Prostate gland (tissue), 2 donors: ENCODE data around the gene SLC47A1. TPM values are rescaled to one million over a fixed set of nuclear protein-coding genes. Genes with fewer than 3 reads are reported as not detected.

Experiments
- DNase-seq: peaks from one replicate; pipeline ENCODE4 v3.0.0-alpha.2; 2019; ENCODE audit warnings: low spot score
- H3K27ac ChIP-seq, 2 donors: fragments of 200-600 bp; sonication (generic); 2 replicates each; pipeline ENCODE4 v1.5.1; 2017 to 2019
- H3K27me3 ChIP-seq: fragments of 200-600 bp; sonication (generic); replicated peaks from 2 replicates; pipeline ENCODE4 v1.5.1; 2019; ENCODE audit not compliant: insufficient read depth
- H3K36me3 ChIP-seq, 2 donors: fragments of 200-600 bp; sonication (generic); 1 replicate in 1 of 2; 2 replicates in 1 of 2; pipeline versions ENCODE4 v1.5.1 to v1.8.1; 2017 to 2019
- H3K4me1 ChIP-seq: fragments of 200-600 bp; sonication (generic); replicated peaks from 2 replicates; pipeline ENCODE4 v1.5.1; 2019
- H3K4me3 ChIP-seq, 2 donors: fragments of 200-600 bp; sonication (generic); 2 replicates each; pipeline ENCODE4 v1.5.1; 2017 to 2019
- H3K9me3 ChIP-seq: fragments of 200-600 bp; sonication (generic); 2 replicates; pipeline ENCODE4 v1.5.1; 2017
- POLR2A ChIP-seq: fragments of 450-650 bp; IDR thresholded peaks from one replicate; pipeline ENCODE4 v1.6.1; 2016; ENCODE audit warnings: antibody characterized with exemption, mild to moderate bottlenecking
- POLR2AphosphoS5 ChIP-seq: sonication (generic); formaldehyde crosslinking; IDR thresholded peaks from one replicate; pipeline ENCODE4 v1.6.1; 2017; ENCODE audit warnings: antibody characterized with exemption
- WGBS: methylation state at CpG from one replicate; pipeline ENCODE4 v1.1.5; 2018; 5-methylcytosine and 5-hydroxymethylcytosine counted together
- intact Hi-C: fragments of 100-400 bp; cut with DNase I; formaldehyde crosslinking; loops from one replicate; pipeline ENCODE4 v1.14.2; 2022
- total RNA-seq, 2 donors: library from RNA; depleted of rRNA; stranded (reverse); fragments of >200 nt; gene quantifications; one replicate each; pipeline ENCODE4 v1.1.0, GENCODE V29; 2016
- TF ChIP-seq, protein P1 (sequence below), 4 experiments: fragments of 200-600 bp in 2 of 4; fragments of 450-650 bp in 2 of 4; sonication (generic) in 2 of 4; IDR thresholded peaks; 1 replicate in 3 of 4; 2 replicates in 1 of 4; pipeline ENCODE4 v1.5.1; 2016 to 2019; ENCODE audit warnings: antibody characterized with exemption in 4 of 4, mild to moderate bottlenecking in 2 of 4, moderate library complexity in 2 of 4

The SLC47A1 gene
- total RNA-seq, 2 donors from 2014 or later, result 4.5 to 20.0 TPM

DNA sequence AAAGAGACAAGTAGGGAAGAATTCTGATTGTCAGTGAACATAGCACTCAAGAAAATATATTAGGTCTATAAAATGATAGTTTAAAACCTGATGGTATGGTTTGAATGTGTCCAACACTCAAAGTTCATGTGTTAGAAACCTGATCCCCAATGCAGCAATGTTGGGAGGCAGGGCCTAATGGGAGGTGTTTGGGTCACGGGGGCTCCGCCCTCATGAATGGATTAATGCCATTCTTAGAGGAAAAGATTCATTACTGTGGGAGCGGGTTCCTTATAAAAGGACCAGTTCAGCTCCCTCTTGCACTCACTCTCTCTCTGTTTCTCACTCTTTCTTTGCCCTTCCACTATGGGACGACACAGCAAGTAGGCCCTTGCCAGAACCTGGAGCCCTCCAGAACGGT, 41.5 kb upstream of the SLC47A1 start:
- intact Hi-C loops, result no loop called here
- no peak for DNase-seq
- TF ChIP-seq POLR2AphosphoS5 (no peak), POLR2A (no peak)
- TF ChIP-seq, protein P1, sequence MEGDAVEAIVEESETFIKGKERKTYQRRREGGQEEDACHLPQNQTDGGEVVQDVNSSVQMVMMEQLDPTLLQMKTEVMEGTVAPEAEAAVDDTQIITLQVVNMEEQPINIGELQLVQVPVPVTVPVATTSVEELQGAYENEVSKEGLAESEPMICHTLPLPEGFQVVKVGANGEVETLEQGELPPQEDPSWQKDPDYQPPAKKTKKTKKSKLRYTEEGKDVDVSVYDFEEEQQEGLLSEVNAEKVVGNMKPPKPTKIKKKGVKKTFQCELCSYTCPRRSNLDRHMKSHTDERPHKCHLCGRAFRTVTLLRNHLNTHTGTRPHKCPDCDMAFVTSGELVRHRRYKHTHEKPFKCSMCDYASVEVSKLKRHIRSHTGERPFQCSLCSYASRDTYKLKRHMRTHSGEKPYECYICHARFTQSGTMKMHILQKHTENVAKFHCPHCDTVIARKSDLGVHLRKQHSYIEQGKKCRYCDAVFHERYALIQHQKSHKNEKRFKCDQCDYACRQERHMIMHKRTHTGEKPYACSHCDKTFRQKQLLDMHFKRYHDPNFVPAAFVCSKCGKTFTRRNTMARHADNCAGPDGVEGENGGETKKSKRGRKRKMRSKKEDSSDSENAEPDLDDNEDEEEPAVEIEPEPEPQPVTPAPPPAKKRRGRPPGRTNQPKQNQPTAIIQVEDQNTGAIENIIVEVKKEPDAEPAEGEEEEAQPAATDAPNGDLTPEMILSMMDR (IDR thresholded peaks at IDR 0.05), result no peak
- no peaks in the 10 kb centered on the region for H3K4me1 ChIP-seq
- H3K27me3 ChIP-seq, result no peaks in the 10 kb centered on the region
- H3K27ac ChIP-seq, result no peak overlapping the region
- H3K9me3 ChIP-seq, result no peaks in the 10 kb centered on the region
- WGBS, result 69% methylated on average over 5 of the region's 5 CpGs
- H3K4me3 ChIP-seq, result no peak overlapping the region
- H3K36me3 ChIP-seq, result no peaks in the 10 kb centered on the region

DNA sequence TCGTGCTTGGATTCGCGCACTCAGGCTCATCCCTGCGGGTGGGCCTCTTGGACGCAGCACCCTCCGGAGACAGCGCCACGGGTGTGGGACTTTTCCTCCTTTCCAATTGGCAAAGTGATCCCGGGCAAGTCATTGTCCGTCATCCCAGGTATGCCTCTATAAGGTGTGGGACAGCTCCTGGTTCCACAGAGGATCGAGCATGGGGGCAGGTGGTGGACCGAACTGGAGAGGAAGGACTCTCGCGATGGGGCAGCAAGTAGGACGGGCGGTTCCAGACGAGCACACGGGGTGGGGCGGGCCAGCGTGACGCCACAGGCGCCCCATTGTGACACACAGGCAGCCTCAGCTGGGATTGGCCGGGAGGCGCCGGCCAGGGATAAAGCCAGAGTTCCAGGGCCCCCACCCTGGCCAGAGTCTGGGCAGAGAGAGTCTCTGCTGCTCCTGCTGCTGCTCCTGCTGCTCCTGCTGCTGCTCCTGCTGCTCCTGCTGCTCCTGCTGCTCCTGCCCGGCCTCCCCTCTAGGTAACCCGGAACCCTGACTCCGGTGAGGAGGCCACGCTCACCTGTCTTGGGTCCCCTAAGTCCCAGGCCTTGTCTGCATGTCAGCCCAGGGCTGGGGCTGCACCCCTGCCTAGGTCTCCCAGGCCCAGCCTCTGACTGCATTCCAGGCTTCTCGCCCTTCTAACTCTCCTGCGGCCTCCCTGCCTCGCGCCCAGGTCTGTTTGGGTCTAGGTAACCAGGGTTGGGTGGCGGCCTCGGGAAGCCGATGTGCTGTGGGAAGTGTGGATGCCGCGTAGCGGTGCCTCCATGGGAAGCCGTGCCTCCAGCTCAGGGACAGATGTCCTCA, 38.5 kb upstream of the SLC47A1 start:
- WGBS, result 94% methylated on average over 40 of the region's 40 CpGs

DNA sequence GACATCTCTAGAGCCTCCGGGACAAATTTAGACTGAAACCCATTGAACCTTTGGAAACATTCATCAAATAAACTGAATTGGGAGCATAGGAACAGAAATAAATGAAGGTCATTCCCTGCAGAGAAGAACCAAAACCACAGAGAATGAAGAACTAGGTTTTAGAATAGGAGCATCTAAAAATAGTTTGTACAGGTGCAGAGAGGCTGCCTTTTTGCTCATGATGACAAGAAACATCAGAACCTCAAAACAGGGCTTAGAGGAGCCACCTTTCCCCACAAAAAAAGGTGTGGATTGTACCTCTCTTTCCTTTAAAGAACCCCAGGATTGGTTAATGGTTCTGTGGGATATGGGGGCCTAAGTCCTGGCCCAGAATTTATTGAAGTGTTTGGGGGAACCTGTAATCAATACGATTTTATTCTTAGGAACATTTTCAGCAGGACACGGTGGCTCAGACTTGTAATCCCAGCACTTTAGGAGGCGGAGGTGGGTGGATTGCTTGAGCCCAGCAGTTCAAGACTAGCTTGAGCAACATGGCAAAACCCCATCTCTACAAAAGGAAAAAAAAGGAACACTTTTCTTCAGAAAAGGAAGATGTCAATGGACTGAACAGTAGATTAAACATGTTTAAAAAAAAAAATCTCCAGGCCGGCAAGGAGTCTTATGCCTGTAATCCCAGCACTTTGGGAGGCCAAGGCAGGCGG, 37.7 kb upstream of the SLC47A1 start:
- WGBS, result 93% methylated on average over 6 of the region's 6 CpGs

More for the DNA sequence above, 38.5 kb upstream of the SLC47A1 start:
- no peaks in the 10 kb centered on the region for H3K36me3 ChIP-seq
- H3K4me1 ChIP-seq, result no peaks in the 10 kb centered on the region
- no peaks in the 10 kb centered on the region for H3K9me3 ChIP-seq
- H3K4me3 ChIP-seq, result no peak overlapping the region
- intact Hi-C loops, result no loop called here
- TF ChIP-seq POLR2AphosphoS5, result no peak
- TF ChIP-seq POLR2A, result no peak
- TF ChIP-seq, protein P1 (IDR thresholded peaks at IDR 0.05), result no peak
- DNase-seq, result no peak
- H3K27ac ChIP-seq, result no peak overlapping the region
- no peaks in the 10 kb centered on the region for H3K27me3 ChIP-seq

DNA sequence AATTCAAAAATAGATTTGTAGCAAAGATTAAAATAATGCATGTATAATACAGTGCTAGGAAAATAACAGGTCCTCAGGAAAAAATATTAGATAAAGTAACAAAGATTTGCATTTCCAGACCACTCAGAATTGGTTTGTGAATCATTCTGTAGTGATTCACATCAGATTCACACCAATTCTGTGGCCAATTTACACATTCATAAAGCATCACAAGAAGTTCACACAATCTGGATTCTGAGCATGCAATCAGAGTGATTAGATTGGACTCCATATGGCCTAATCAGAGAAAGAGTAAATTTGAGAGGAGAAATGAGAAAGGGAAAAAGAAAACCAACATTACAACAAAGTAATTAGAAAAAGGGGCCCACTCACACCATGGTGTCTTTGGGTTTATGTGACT, 36.0 kb upstream of the SLC47A1 start:
- H3K27me3 ChIP-seq, result no peaks in the 10 kb centered on the region
- H3K36me3 ChIP-seq, result no peaks in the 10 kb centered on the region
- no peaks in the 10 kb centered on the region for H3K9me3 ChIP-seq
- H3K4me1 ChIP-seq, result no peaks in the 10 kb centered on the region
- DNase-seq, result no peak
- H3K27ac ChIP-seq, result no peak overlapping the region
- TF ChIP-seq POLR2A (no peak), POLR2AphosphoS5 (no peak)
- TF ChIP-seq, protein P1 (IDR thresholded peaks at IDR 0.05), result no peak
- H3K4me3 ChIP-seq, result no peak overlapping the region
- intact Hi-C loops, result no loop called here

More for the DNA sequence above, 37.7 kb upstream of the SLC47A1 start:
- Histone ChIP-seq H3K27me3 (no peaks in the 10 kb centered on the region), H3K27ac (no peak overlapping the region), H3K9me3 (no peaks in the 10 kb centered on the region), H3K4me1 (no peaks in the 10 kb centered on the region), H3K4me3 (no peak overlapping the region), H3K36me3 (no peaks in the 10 kb centered on the region)
- intact Hi-C loops, result no loop called here
- DNase-seq, result no peak
- TF ChIP-seq POLR2A, result no peak
- TF ChIP-seq, protein P1 (IDR thresholded peaks at IDR 0.05), result no peak
- no peak for TF ChIP-seq POLR2AphosphoS5
